SU-DHL-6 (cell line): ENCODE data around the gene ESCO1.

Experiments
- EZH2phosphoT487 ChIP-seq: fragments of 200-600 bp; sonication (generic), shearing (Covaris generic); conservative IDR thresholded peaks from 2 replicates; pipeline ENCODE4 v1.6.1; 2018; ENCODE audit warnings: mild to moderate bottlenecking, antibody characterized with exemption, low read length, moderate library complexity, mixed read lengths
- TF ChIP-seq, protein P1 (sequence below): fragments of 200-600 bp; sonication (generic); IDR thresholded peaks from one replicate; pipeline ENCODE4 v1.5.1; 2017; ENCODE audit warnings: antibody characterized with exemption, mild to moderate bottlenecking, low read length, moderate library complexity; ENCODE audit not compliant: insufficient read depth, poor library complexity, severe bottlenecking

GRCh38 chr18:21525916-21526315 lies 74.6 kb downstream of the ESCO1 start:
- TF ChIP-seq, protein P1, sequence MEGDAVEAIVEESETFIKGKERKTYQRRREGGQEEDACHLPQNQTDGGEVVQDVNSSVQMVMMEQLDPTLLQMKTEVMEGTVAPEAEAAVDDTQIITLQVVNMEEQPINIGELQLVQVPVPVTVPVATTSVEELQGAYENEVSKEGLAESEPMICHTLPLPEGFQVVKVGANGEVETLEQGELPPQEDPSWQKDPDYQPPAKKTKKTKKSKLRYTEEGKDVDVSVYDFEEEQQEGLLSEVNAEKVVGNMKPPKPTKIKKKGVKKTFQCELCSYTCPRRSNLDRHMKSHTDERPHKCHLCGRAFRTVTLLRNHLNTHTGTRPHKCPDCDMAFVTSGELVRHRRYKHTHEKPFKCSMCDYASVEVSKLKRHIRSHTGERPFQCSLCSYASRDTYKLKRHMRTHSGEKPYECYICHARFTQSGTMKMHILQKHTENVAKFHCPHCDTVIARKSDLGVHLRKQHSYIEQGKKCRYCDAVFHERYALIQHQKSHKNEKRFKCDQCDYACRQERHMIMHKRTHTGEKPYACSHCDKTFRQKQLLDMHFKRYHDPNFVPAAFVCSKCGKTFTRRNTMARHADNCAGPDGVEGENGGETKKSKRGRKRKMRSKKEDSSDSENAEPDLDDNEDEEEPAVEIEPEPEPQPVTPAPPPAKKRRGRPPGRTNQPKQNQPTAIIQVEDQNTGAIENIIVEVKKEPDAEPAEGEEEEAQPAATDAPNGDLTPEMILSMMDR = no peak
- no peak for TF ChIP-seq EZH2phosphoT487
